Loucy (cell line): ENCODE data around the gene IFT27.

ENCODE experiments used
- H2AFZ ChIP-seq: fragments of 200-600 bp; sonication (generic); 2 replicates; pipeline ENCODE4 v1.6.0; 2016; ENCODE audit warnings: antibody characterized with exemption, mild to moderate bottlenecking, low read length, moderate library complexity
- H3F3A ChIP-seq: fragments of 200-600 bp; 2 replicates; pipeline ENCODE4 v1.6.0; 2016; ENCODE audit warnings: antibody characterized with exemption, low read depth, mild to moderate bottlenecking
- H3K27me3 ChIP-seq: fragments of 200-600 bp; sonication (generic); 2 replicates; pipeline ENCODE4 v1.6.1; 2014; ENCODE audit warnings: low read length, mild to moderate bottlenecking; ENCODE audit not compliant: insufficient read depth, poor library complexity, severe bottlenecking
- H3K36me3 ChIP-seq: fragments of 200-600 bp; sonication (generic); 2 replicates; pipeline ENCODE4 v1.6.1; 2016; ENCODE audit warnings: low read length; ENCODE audit not compliant: insufficient read depth
- H3K4me1 ChIP-seq: fragments of 200-600 bp; sonication (generic); 2 replicates; pipeline ENCODE4 v1.5.1; 2014; ENCODE audit warnings: low read length, mild to moderate bottlenecking; ENCODE audit not compliant: insufficient read depth, poor library complexity, severe bottlenecking
- H3K4me2 ChIP-seq: fragments of 200-600 bp; sonication (generic); 2 replicates; pipeline ENCODE4 v1.6.0; 2014; ENCODE audit warnings: antibody characterized with exemption, low read length, low read depth, mild to moderate bottlenecking; ENCODE audit not compliant: poor library complexity, severe bottlenecking
- H3K4me3 ChIP-seq: fragments of 200-600 bp; sonication (generic); 2 replicates; pipeline ENCODE4 v1.5.1; 2014; ENCODE audit warnings: low read length, mild to moderate bottlenecking, mixed read lengths; ENCODE audit not compliant: poor library complexity, severe bottlenecking
- H3K79me2 ChIP-seq: fragments of 200-600 bp; sonication (generic); 2 replicates; pipeline ENCODE4 v1.6.1; 2014; ENCODE audit warnings: low read length; ENCODE audit not compliant: insufficient read depth
- H3K9ac ChIP-seq: fragments of 200-600 bp; sonication (generic); 2 replicates; pipeline ENCODE4 v1.6.0; 2014; ENCODE audit warnings: mild to moderate bottlenecking, low read depth, low read length, moderate library complexity; ENCODE audit not compliant: poor library complexity, severe bottlenecking
- H3K9me2 ChIP-seq: fragments of 200-600 bp; sonication (generic); replicated peaks from 2 replicates; pipeline ENCODE4 v1.6.1; 2016; ENCODE audit warnings: low read depth, low read length, mixed read lengths
- H3K9me3 ChIP-seq: fragments of 200-600 bp; sonication (generic); 2 replicates; pipeline ENCODE4 v1.6.1; 2014; ENCODE audit warnings: mild to moderate bottlenecking, antibody characterized with exemption, low read length, low read depth; ENCODE audit not compliant: insufficient read depth
- H4K20me1 ChIP-seq: fragments of 200-600 bp; sonication (generic); 2 replicates; pipeline ENCODE4 v1.6.0; 2014; ENCODE audit warnings: antibody characterized with exemption, low read length, mild to moderate bottlenecking; ENCODE audit not compliant: insufficient read depth, poor library complexity, severe bottlenecking
- EZH2phosphoT487 ChIP-seq: fragments of 200-600 bp; IDR thresholded peaks from 2 replicates; pipeline ENCODE4 v1.6.1; 2018; ENCODE audit warnings: antibody characterized with exemption, mild to moderate bottlenecking, moderate library complexity, borderline replicate concordance
- TF ChIP-seq, protein P1 (sequence below): fragments of 200-600 bp; sonication (generic); conservative IDR thresholded peaks from 2 replicates; pipeline ENCODE4 v1.5.1; 2014; ENCODE audit warnings: mild to moderate bottlenecking, antibody characterized with exemption, low read length

Gene IFT27

DNA sequence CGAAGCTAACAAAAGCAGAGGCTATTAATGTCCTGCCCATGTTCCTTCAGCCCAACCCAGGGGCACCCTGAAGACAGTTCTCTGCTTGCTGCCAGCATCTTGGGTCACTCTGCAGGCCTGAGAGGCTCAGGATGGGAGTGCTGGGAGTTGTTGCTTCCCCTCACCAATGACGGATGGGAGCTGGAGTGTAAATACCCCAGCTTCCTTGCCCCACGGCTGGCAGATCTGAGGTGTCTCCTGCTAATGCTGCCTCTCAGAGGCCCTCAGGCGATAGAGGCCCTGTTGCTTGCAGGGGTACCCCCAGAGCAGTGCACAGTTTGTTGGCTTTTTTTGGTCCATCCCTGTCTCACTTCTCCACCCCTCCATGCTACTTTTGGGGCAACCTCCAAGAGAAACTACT is 32.9 kb downstream of the IFT27 start:
- Histone ChIP-seq H3K9me3 (no peaks in the 10 kb centered on the region), H3K36me3 (no peaks in the 10 kb centered on the region), H3K27me3 (no peaks in the 10 kb centered on the region), H3K4me1 (no peaks in the 10 kb centered on the region), H3K4me3 (no peak overlapping the region), H3K79me2 (no peaks in the 10 kb centered on the region), H3K4me2 (no peak overlapping the region), H4K20me1 (no peaks in the 10 kb centered on the region), H2AFZ (no peak overlapping the region), H3F3A (no peaks in the 10 kb centered on the region), H3K9ac (no peak overlapping the region), H3K9me2 (no peaks in the 10 kb centered on the region)
- TF ChIP-seq, protein P1, sequence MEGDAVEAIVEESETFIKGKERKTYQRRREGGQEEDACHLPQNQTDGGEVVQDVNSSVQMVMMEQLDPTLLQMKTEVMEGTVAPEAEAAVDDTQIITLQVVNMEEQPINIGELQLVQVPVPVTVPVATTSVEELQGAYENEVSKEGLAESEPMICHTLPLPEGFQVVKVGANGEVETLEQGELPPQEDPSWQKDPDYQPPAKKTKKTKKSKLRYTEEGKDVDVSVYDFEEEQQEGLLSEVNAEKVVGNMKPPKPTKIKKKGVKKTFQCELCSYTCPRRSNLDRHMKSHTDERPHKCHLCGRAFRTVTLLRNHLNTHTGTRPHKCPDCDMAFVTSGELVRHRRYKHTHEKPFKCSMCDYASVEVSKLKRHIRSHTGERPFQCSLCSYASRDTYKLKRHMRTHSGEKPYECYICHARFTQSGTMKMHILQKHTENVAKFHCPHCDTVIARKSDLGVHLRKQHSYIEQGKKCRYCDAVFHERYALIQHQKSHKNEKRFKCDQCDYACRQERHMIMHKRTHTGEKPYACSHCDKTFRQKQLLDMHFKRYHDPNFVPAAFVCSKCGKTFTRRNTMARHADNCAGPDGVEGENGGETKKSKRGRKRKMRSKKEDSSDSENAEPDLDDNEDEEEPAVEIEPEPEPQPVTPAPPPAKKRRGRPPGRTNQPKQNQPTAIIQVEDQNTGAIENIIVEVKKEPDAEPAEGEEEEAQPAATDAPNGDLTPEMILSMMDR: no peak
- TF ChIP-seq EZH2phosphoT487: no peak

- Histone ChIP-seq H3K27me3 (no peaks in the 10 kb centered on the region), H3K36me3 (no peaks in the 10 kb centered on the region), H3K4me2 (no peak overlapping the region), H4K20me1 (no peaks in the 10 kb centered on the region), H3K9me3 (no peaks in the 10 kb centered on the region), H2AFZ (no peak overlapping the region), H3K9me2 (no peaks in the 10 kb centered on the region), H3K79me2 (no peaks in the 10 kb centered on the region), H3K4me3 (no peak overlapping the region), H3K4me1 (no peaks in the 10 kb centered on the region), H3F3A (no peaks in the 10 kb centered on the region), H3K9ac (no peak overlapping the region)
- TF ChIP-seq, protein P1: no peak
- no peak for TF ChIP-seq EZH2phosphoT487
Measured at GRCh38 chr22:36741968-36742367, 34.0 kb downstream of the IFT27 start.

DNA sequence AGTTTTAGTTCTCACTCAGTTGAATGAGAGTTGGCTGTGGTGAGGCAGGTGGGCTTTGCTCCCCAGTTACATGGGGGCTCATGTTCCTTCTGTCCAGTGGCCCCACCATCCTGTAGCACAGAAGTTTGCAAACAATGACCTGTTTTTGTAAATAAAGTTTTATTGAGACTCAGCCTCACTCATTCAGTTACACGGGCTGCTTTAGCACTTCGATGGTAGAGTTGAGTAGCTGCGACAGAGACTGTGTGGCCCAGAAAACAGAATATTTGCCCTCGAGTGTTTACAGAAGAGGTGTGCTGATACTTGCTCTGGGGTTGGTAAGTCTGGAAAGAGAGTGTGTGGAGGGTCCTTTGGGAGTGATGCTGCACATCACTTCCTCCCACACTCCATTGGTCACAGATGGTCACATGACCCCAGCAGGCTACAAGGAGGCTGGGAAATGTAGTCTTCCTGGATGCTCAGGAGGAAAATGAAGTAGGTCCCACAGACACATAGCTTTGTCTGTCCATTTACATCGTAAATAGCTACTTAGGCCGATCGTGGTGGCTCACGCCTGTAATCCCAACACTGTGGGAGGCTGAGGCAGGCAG is 34.6 kb downstream of the IFT27 start:
- H3K27me3 ChIP-seq: no peaks in the 10 kb centered on the region

More for the DNA sequence above, 34.6 kb downstream of the IFT27 start:
- Histone ChIP-seq H3K4me1 (no peaks in the 10 kb centered on the region), H3K9ac (no peak overlapping the region), H2AFZ (no peak overlapping the region), H3K79me2 (no peaks in the 10 kb centered on the region), H3K9me2 (no peaks in the 10 kb centered on the region), H3K9me3 (no peaks in the 10 kb centered on the region), H4K20me1 (no peaks in the 10 kb centered on the region), H3K36me3 (no peaks in the 10 kb centered on the region), H3F3A (no peaks in the 10 kb centered on the region), H3K4me3 (no peak overlapping the region), H3K4me2 (no peak overlapping the region)
- TF ChIP-seq EZH2phosphoT487: no peak
- TF ChIP-seq, protein P1: no peak
